NK-92 (cell line): Measurements from ENCODE around the gene MGMT.

Experiments used
- DNase-seq: peaks from one replicate; lab custom pipeline; 2025; ENCODE audit not compliant: unreplicated experiment; lab: John Stamatoyannopoulos, UW

MGMT gene

DNA sequence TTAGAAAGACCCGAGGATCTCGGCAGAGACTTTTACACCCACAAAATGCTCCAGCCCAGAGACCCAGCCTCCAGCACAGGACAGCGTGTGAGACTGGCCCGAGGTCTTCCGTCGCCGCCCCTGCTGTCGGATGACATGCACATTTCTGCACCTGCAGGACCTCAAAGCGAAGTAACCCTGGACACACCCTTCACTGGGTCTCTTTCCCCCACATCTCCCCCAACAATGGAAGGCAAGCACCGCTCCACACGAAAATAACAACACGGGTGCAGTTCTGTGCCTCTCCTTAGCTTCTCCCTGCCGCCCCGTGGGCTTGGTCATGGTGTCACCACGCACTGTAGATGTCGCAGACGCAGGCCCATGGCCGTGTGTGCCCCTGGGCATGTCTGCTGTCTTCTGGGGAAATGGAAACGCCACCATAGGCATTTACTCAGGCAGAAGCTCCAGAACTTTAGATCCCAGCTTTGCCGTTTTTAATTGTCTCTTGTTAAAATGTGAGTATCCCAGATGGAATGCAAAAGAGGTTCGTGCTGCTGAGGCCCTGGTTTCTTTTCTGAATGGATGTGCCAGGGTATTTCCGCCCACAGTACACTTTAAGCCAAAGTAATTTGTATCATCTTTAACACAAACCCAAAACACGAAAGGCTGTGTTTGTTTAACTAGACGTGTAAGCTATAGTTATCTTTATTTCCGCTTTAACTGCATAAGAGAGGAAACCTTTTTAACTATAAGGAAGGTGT lies 237.9 kb downstream of the MGMT start:
- DNase-seq = no peak

DNA sequence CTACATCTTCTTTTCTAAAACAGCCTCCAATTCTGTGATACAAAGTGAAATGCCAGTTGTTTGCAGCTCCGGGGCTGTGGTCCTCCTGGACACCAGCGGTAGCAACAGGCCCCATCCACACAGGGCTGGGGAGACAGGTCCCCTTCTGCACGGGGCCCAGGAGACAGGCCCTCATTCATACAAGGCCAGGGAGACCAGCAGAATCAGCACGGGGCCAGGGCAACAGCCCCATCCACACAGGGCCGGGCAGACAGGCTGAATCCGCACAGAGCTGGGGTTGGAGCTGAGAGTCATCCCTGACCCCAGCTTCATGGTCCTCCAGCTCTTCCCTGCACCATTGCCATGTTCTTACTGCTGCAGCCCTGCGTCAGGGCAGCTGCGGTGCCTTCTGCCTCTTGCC lies 238.6 kb downstream of the MGMT start:
- no peak for DNase-seq

DNA sequence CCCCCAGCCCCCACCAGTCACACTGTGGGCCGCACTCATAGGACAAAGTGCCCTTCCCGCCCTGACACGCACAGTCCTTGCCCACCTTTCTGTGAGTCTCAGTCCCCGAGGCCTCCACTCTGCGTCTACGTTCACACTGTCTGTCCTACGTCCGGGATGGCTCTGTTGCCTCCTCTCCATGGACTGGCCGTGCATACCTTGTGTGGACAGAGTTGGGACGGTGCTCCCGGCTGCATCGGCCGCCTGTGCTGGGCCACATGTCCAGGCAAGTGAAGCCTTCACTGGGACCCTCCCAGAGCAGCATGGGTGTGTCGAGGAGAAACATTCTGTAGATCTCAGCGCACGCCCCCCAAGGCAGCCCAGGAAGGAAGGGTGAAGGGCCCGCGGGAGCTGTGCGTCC lies 239.0 kb downstream of the MGMT start:
- DNase-seq = no peak

DNA sequence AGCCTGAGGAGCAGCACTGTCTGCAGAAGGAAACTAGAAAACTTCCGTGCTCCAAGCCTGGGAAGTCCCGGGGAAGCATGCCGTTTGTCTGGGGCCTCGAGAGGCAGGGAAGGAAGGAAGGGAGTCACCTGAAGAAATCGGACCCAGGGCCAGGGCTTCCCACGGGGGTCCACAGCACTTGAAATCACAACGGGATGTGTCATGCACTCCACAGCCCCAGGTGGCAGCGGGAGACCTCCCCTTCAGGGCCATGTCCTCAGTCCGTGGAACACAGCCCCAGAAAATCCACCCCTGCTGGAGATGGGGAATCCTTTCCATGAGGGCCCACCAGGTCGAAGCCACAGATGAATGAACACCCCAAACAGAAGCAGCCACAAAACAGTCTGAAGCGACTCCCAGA lies 239.5 kb downstream of the MGMT start:
- no peak for DNase-seq

- no peak for DNase-seq
Measured at GRCh38 chr10:129707406-129708388, 240.7 kb downstream of the MGMT start.

- DNase-seq = no peak
Measured at GRCh38 chr10:129709101-129709500, 242.1 kb downstream of the MGMT start.

GRCh38 chr10:129709627-129710509 lies 242.8 kb downstream of the MGMT start:
- DNase-seq = no peak

DNA sequence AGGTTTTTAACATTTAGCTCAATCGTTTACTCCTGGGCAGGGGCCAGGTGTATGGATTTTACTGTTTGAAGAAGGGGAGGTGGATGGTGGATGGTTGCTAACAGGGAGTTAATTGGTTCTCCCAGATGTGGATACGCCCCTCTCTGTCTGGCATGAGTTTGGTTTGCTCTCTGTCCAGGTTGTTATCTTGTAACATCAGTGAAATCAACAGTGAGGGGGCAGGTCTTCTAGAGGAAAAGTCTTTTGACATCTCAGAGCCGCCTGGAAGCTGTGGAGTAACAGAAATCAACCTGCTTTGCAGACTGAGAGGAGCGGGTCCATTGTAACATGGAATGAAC lies 243.4 kb downstream of the MGMT start:
- DNase-seq = no peak

GRCh38 chr10:129711291-129711690 lies 244.2 kb downstream of the MGMT start:
- DNase-seq = no peak

- no peak for DNase-seq
Measured at GRCh38 chr10:129712000-129712399, 245.0 kb downstream of the MGMT start.

DNA sequence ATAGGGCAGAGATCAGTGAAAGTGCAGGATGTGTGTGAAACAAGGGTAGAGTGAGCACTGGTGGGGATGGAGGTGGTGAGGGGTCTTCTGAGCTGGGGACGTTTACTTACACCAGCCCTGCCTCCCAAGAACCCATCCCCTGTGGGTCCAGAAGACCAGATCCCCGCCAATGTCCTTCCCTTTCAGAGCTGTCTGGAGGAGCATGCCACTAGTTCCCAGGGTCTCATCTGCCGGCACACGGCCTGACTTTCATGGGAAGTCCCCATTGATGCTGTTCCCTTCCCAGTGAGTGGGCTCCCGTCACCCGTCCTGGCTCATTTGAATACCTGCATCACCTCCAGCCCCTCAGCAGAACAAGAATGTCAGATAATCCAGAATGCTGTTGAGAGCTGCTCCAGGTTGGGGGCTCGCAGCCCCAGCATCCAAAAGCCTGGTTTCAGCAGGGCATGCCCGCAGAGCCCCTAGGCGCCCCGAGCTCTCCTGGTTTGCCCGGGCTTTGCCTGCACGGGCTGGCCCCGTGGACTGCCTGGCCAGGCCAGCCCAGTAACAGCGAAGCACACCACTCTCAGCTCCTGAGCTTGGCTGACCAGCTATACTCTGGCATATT lies 246.7 kb downstream of the MGMT start:
- DNase-seq = no peak

DNA sequence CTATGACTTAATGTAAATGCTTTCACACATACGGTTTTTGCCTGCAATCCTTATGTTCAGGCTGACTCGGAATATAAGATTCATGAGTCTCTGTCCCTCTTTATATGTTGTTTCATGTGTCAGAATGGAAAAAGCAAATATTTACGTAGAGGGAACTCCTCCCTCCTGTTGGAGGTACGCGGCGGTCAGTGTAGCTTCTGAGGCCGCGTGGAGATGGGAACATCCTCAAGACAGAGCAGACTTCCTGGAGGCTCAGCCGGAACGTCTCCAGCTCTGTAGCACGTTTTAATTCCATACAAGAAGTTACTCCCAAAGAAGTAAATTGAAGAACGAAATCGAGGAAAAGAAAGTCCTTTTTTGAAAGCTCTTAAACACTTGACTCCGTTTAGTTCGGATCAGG lies 248.8 kb downstream of the MGMT start:
- no peak for DNase-seq

DNA sequence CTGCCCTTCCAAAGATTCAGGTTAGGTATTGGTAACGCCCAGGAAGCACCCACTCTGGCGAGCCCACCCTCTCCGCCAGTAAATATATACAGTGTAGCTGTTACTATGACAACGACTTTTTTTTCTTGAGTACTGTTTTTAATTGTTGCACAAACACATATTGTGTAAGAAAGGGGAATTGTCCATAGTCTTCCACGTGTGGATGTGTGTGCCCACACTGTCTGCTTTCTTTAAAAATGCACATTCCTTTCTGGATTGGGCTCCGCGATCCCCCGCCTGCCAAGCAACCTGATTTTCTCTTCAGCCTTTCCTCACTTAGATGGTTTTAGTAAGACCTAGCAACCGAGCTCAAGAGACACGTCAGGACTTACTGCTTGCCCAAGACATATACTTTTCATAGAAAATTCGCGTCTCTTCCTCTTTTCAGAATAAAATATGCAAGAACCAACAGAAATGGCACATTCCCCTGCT lies 249.2 kb downstream of the MGMT start:
- no peak for DNase-seq

DNA sequence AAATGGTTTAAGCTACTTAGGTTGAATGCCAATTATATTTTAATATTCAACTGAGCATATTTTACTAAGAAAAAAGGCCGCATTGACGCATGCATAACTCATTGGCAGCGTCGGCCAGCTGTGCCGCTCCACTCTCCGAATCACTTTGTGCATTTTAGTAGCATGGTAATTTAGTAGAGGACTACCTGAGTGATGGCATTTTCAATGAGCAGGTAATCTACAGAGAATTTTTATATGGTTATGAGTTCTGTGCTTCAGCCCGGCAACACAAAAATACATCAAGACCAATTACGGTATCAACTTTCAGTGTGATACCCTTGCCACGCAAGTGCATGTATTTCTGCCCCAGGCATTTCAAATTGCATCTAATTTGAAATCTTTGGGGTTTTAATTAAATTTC lies 249.8 kb downstream of the MGMT start:
- no peak for DNase-seq

- no peak for DNase-seq
Measured at GRCh38 chr10:129717816-129718547, 250.9 kb downstream of the MGMT start.

DNA sequence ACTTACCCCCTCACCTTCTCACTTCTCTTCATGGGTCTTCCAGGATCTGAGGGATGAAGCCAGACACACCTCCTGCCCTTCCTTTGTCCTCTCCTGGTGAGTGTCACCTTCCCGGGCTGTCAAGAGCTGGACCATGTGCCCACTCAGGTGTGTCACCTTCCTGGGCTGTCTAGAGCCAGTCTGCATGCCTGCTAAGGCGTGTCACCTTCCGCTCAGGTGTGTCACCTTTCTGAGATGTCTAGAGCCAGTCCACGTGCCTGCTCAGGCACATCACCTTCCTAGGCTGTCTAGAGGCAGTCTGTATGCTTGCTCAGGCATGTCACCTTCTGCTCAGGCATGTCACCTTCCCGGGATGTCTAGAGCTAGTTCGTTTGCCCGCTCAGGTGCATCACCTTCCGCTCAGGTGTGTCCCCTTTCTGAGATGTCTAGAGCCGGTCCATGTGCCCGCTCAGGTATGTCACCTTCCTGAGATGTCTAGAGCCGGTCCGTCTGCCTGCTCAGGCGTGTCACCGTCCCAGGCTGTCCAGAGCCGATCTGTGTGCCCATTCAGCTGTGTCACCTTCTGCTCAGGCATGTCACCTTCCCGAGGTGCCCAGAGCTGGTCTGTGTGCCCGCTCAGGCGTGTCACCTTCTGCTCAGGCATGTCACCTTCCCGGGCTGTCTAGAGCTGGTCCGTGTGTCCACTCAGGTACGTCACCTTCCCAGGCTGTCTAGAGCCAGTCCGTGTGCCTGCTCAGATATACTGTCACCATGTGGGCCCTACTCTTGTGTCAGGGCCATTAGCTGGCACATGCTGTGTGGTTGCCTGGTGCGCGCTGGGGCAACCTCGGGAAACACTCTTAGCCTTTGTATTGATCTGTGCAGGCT lies 251.7 kb downstream of the MGMT start:
- no peak for DNase-seq

GRCh38 chr10:129719415-129719739 lies 252.3 kb downstream of the MGMT start:
- no peak for DNase-seq

DNA sequence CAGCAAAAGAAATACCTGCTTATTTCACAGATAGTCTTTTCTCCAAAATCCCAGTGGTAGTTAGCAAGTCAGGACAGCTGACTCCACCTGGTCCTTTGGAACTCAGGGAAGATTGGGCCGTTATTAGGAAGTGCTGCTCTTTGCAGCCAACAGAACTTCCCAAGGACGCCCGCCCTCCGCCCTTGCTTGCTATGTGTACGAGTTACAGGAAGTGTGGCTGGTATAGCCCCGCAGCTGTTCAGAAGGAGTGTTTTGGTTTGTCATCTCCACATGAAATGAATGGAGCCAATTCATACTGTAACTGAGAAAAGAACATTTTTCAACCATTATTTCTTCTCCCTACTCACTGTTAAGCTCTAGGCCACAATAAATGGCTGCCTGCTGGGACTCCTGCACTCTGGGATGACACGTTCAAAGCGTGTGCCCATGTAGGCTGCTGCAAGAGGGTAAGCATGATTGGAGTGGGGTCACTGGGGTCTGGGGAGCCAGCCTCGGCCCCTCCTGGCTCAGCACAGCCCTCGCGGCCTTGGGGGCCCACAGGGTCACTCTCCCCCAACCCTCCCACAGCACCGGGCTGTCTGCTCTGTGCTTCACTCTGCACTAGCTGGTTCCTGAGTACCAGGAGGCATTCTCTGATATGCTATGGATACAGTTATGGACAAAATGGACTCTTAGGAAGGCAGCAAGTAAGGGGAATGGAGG lies 253.0 kb downstream of the MGMT start:
- no peak for DNase-seq

GRCh38 chr10:129725011-129725410 lies 258.0 kb downstream of the MGMT start:
- DNase-seq = no peak
